ENCODE measurements around the gene GIPC2. TPM values are rescaled to one million over a fixed set of nuclear protein-coding genes. Genes with fewer than 3 reads are reported as not detected.

GIPC2 gene
- polyA plus RNA-seq, 2 donors = 0.96 to 1.5 TPM

DNA sequence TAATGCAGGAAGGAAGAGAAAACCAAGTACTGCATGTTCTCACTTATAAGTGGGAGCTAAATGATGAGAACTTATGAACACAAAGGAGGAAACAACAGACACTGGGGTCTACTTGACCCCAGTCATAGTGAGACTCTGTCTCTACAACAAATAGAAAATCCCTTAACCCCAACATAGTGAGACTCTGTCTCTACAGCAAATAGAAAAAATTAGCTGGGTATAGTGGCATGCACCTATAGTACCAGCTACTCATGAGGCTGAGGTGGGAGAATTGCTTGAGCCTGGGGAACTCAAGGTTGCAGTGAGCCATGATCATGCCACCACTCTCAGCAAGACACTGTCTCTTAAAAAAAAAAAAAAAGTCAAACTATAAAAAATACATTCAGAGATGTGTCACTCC, 42.7 kb downstream of the GIPC2 start:
- Histone ChIP-seq H3K27ac (ENCODE audit: low read depth in 2 of 2, low read length in 1 of 2) (no peak overlapping the region), H3K36me3 (ENCODE audit: control insufficient read depth in 2 of 2, insufficient read depth in 2 of 2, low read length in 1 of 2) (no peaks in the 10 kb centered on the region), H3K9me3 (ENCODE audit: control insufficient read depth in 2 of 2, insufficient read depth in 1 of 2, low read depth in 1 of 2, low read length in 1 of 2) (no peaks in the 10 kb centered on the region), H3K4me3 (ENCODE audit: low read depth in 1 of 2, low read length in 2 of 2) (no peak overlapping the region), H3K27me3 (ENCODE audit: control insufficient read depth in 1 of 2, insufficient read depth in 2 of 2, low read length in 2 of 2) (no peaks in the 10 kb centered on the region), H3K4me1 (ENCODE audit: control insufficient read depth in 2 of 2, insufficient read depth in 2 of 2, low read length in 1 of 2) (no peaks in the 10 kb centered on the region)

DNA sequence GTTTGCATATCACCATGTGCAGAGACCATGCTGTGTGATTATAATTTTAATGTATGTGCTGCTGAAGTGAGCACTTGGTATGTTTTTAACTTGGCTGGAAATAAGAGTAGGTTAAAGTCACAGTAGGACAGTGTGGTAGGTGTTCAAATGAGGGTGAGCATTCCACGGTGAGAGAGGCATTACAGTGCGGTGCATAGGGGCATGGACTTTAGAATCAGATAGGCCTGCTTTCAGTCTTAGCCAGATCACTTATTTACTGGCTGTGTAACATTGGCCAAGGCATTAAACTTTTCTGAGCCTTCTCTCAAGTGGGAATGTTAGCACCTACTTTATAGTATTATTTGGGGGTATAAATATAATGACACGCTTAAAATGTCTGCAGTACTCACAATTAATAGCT, 43.2 kb downstream of the GIPC2 start:
- H3K36me3 ChIP-seq (ENCODE audit: control insufficient read depth in 2 of 2, insufficient read depth in 2 of 2, low read length in 1 of 2) = no peaks in the 10 kb centered on the region
- no peak overlapping the region for H3K4me3 ChIP-seq (ENCODE audit: low read depth in 1 of 2, low read length in 2 of 2)
- no peak overlapping the region for H3K27ac ChIP-seq (ENCODE audit: low read depth in 2 of 2, low read length in 1 of 2)
- no peaks in the 10 kb centered on the region for H3K4me1 ChIP-seq (ENCODE audit: control insufficient read depth in 2 of 2, insufficient read depth in 2 of 2, low read length in 1 of 2)
- H3K9me3 ChIP-seq (ENCODE audit: control insufficient read depth in 2 of 2, insufficient read depth in 1 of 2, low read depth in 1 of 2, low read length in 1 of 2) = no peaks in the 10 kb centered on the region
- H3K27me3 ChIP-seq (ENCODE audit: control insufficient read depth in 1 of 2, insufficient read depth in 2 of 2, low read length in 2 of 2) = no peaks in the 10 kb centered on the region
- 75 to 97% methylated on average over 3 of the region's 3 CpGs for WGBS, 2 donors

DNA sequence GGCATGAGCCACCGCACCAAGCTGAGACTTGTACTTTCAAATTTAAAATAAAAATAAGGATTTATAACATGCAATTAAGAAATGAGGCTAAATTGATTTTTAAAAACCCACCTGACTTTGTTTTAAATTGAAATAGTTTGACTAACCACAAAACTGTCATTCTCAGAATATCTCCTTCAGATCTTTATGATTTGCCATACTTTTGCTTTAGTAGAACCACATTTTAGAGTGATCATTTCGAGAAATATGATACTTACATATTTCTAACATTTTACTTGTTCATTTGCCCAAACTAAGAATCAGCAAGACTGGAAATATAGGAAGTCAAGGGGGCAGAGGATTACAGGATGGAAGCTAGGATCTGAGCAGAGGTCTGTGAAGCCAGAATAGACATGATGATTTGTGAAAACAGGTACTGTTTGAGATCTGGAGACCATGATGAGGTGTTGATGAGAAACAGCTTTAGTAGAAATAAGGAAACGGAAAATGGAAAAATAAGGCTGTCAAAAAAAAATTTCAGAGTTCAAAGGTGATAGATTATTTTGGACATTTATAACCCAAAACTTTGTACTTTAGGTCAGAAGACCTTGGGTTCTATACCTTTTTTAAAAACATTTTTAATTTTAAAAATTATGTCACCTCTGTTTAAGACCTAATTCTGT, 44.8 kb downstream of the GIPC2 start:
- H3K27ac ChIP-seq (ENCODE audit: low read depth in 2 of 2, low read length in 1 of 2) = no peak overlapping the region
- 91 to 92% methylated on average over 3 of the region's 3 CpGs for WGBS, 2 donors
- H3K4me1 ChIP-seq (ENCODE audit: control insufficient read depth in 2 of 2, insufficient read depth in 2 of 2, low read length in 1 of 2) = no peaks in the 10 kb centered on the region
- H3K9me3 ChIP-seq (ENCODE audit: control insufficient read depth in 2 of 2, insufficient read depth in 1 of 2, low read depth in 1 of 2, low read length in 1 of 2) = no peaks in the 10 kb centered on the region
- no peaks in the 10 kb centered on the region for H3K27me3 ChIP-seq (ENCODE audit: control insufficient read depth in 1 of 2, insufficient read depth in 2 of 2, low read length in 2 of 2)
- no peaks in the 10 kb centered on the region for H3K36me3 ChIP-seq (ENCODE audit: control insufficient read depth in 2 of 2, insufficient read depth in 2 of 2, low read length in 1 of 2)
- no peak overlapping the region for H3K4me3 ChIP-seq (ENCODE audit: low read depth in 1 of 2, low read length in 2 of 2)

DNA sequence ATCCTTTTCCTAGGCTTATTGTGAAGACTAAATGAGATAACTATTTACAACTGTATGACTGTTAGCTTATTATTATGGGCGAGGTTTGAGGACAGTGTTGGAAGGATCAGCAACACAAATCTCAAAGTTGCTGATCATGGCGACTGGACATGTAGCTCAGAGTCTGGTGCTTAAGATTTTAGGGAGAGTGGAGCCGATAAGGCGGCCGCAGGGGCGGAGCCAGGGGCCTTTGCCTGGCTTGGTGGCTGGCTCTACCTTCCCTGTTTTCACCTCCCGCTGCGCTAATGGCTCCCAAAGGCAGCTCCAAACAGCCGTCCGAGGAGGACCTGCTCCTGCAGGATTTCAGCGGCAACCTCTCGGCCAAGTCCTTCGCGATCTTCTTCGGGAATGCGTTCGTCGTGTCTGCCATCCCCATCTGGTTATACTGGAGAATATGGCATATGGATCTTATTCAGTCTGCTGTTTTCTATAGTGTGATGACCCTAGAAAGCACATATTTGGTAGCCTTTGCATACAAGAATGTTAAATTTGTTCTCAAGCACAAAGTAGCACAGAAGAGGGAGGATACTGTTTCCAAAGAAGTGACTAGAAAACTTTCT, 45.5 kb downstream of the GIPC2 start:
- H3K9me3 ChIP-seq (ENCODE audit: control insufficient read depth in 2 of 2, insufficient read depth in 1 of 2, low read depth in 1 of 2, low read length in 1 of 2) = no peaks in the 10 kb centered on the region
- WGBS, 2 donors = 87 to 91% methylated on average over 18 of the region's 18 CpGs
- H3K4me3 ChIP-seq (ENCODE audit: low read depth in 1 of 2, low read length in 2 of 2) = no peak overlapping the region
- no peaks in the 10 kb centered on the region for H3K4me1 ChIP-seq (ENCODE audit: control insufficient read depth in 2 of 2, insufficient read depth in 2 of 2, low read length in 1 of 2)
- no peaks in the 10 kb centered on the region for H3K27me3 ChIP-seq (ENCODE audit: control insufficient read depth in 1 of 2, insufficient read depth in 2 of 2, low read length in 2 of 2)
- no peaks in the 10 kb centered on the region for H3K36me3 ChIP-seq (ENCODE audit: control insufficient read depth in 2 of 2, insufficient read depth in 2 of 2, low read length in 1 of 2)
- H3K27ac ChIP-seq (ENCODE audit: low read depth in 2 of 2, low read length in 1 of 2) = no peak overlapping the region

DNA sequence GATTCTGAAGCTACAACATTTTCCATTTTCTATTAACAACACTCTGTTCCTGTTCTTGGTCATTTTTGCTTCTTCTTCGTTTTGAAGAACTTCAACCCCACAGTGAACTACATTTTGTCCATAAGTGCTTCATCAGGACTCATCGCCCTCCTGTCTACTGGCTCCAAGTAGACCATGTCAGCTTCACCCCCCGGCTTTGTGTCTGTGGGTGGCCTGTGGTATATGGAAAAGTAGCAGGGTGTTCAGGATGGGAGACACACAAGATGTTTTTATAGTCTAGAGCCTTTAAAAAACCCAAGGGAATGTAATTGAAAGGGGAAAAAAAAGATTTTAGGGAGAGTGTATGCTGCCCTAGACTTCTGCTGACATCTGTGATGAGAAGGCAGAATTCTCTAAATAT, 46.1 kb downstream of the GIPC2 start:
- no peak overlapping the region for H3K27ac ChIP-seq (ENCODE audit: low read depth in 2 of 2, low read length in 1 of 2)
- no peaks in the 10 kb centered on the region for H3K9me3 ChIP-seq (ENCODE audit: control insufficient read depth in 2 of 2, insufficient read depth in 1 of 2, low read depth in 1 of 2, low read length in 1 of 2)
- H3K4me3 ChIP-seq (ENCODE audit: low read depth in 1 of 2, low read length in 2 of 2) = no peak overlapping the region
- 87 to 88% methylated on average over 3 of the region's 3 CpGs for WGBS, 2 donors
- H3K4me1 ChIP-seq (ENCODE audit: control insufficient read depth in 2 of 2, insufficient read depth in 2 of 2, low read length in 1 of 2) = no peaks in the 10 kb centered on the region
- no peaks in the 10 kb centered on the region for H3K36me3 ChIP-seq (ENCODE audit: control insufficient read depth in 2 of 2, insufficient read depth in 2 of 2, low read length in 1 of 2)
- H3K27me3 ChIP-seq (ENCODE audit: control insufficient read depth in 1 of 2, insufficient read depth in 2 of 2, low read length in 2 of 2) = no peaks in the 10 kb centered on the region

DNA sequence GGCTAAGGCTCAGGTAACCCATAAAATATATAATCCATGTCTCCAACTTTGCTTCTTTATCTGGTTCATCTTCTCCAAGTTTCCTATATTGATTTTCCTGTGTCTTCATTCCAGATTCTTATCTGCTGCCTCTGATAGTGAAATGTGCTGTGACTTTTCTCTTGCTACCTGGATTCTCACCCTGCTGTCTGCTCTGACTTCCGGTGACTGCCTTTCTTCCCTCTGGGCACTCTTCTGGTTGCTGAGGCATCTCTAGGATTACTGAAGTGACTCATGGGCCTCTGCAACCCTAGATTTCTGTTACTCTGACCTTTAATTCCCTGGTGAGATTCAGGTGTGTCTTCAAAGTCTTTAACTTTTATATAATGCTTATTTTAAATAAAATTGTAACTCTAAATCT, 46.9 kb downstream of the GIPC2 start:
- H3K4me1 ChIP-seq (ENCODE audit: control insufficient read depth in 2 of 2, insufficient read depth in 2 of 2, low read length in 1 of 2) = no peaks in the 10 kb centered on the region
- no peaks in the 10 kb centered on the region for H3K36me3 ChIP-seq (ENCODE audit: control insufficient read depth in 2 of 2, insufficient read depth in 2 of 2, low read length in 1 of 2)
- H3K4me3 ChIP-seq (ENCODE audit: low read depth in 1 of 2, low read length in 2 of 2) = no peak overlapping the region
- no peaks in the 10 kb centered on the region for H3K9me3 ChIP-seq (ENCODE audit: control insufficient read depth in 2 of 2, insufficient read depth in 1 of 2, low read depth in 1 of 2, low read length in 1 of 2)
- WGBS, 2 donors = 50 to 52% methylated on average over 1 of the region's 1 CpG
- H3K27ac ChIP-seq (ENCODE audit: low read depth in 2 of 2, low read length in 1 of 2) = no peak overlapping the region
- H3K27me3 ChIP-seq (ENCODE audit: control insufficient read depth in 1 of 2, insufficient read depth in 2 of 2, low read length in 2 of 2) = no peaks in the 10 kb centered on the region

DNA sequence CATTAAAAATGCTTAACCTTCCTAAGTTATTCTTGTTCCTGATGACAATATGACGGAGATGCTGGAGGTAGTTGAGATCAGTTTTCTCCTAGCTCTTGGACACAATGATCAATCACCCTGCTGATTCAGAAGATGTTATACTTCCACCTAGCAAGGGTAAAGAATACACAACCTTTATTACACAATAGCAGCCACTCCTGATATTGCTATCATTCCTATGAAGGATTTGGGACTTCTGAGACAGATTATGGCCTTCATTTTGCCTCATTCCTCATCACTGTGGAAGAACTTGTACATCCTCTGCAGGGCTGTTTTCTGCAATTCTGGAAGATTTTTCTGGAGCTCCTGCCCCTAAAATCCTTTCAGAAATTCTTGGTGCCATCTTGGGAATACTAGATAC, 47.8 kb downstream of the GIPC2 start:
- Histone ChIP-seq H3K4me1 (ENCODE audit: control insufficient read depth in 2 of 2, insufficient read depth in 2 of 2, low read length in 1 of 2) (no peaks in the 10 kb centered on the region), H3K4me3 (ENCODE audit: low read depth in 1 of 2, low read length in 2 of 2) (no peak overlapping the region), H3K27me3 (ENCODE audit: control insufficient read depth in 1 of 2, insufficient read depth in 2 of 2, low read length in 2 of 2) (no peaks in the 10 kb centered on the region), H3K36me3 (ENCODE audit: control insufficient read depth in 2 of 2, insufficient read depth in 2 of 2, low read length in 1 of 2) (no peaks in the 10 kb centered on the region), H3K27ac (ENCODE audit: low read depth in 2 of 2, low read length in 1 of 2) (no peak overlapping the region), H3K9me3 (ENCODE audit: control insufficient read depth in 2 of 2, insufficient read depth in 1 of 2, low read depth in 1 of 2, low read length in 1 of 2) (no peaks in the 10 kb centered on the region)
- 92 to 96% methylated on average over 1 of the region's 1 CpG for WGBS, 2 donors

DNA sequence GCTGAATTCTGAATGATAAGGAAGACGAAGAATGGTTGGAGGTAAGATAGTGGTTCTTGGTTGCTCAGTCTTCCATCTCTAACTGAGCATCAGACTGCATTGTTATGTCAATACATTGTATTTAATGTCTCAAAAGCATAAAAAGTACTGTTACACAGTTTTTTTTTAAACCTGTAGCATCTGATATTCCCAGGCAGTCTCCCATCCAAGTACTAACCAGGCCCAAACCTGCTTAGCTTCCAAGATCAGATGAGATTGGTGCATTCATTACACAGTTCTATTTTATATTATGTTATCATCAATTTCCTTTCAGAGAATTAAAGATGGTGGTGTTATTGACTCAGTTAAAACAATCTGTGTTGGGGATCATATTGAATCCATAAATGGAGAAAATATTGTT, 48.9 kb downstream of the GIPC2 start:
- no peaks in the 10 kb centered on the region for H3K27me3 ChIP-seq (ENCODE audit: control insufficient read depth in 1 of 2, insufficient read depth in 2 of 2, low read length in 2 of 2)
- no peaks in the 10 kb centered on the region for H3K9me3 ChIP-seq (ENCODE audit: control insufficient read depth in 2 of 2, insufficient read depth in 1 of 2, low read depth in 1 of 2, low read length in 1 of 2)
- no peak overlapping the region for H3K4me3 ChIP-seq (ENCODE audit: low read depth in 1 of 2, low read length in 2 of 2)
- no peaks in the 10 kb centered on the region for H3K36me3 ChIP-seq (ENCODE audit: control insufficient read depth in 2 of 2, insufficient read depth in 2 of 2, low read length in 1 of 2)
- 90 to 93% methylated on average over 1 of the region's 1 CpG for WGBS, 2 donors
- H3K27ac ChIP-seq (ENCODE audit: low read depth in 2 of 2, low read length in 1 of 2) = no peak overlapping the region
- H3K4me1 ChIP-seq (ENCODE audit: control insufficient read depth in 2 of 2, insufficient read depth in 2 of 2, low read length in 1 of 2) = no peaks in the 10 kb centered on the region

DNA sequence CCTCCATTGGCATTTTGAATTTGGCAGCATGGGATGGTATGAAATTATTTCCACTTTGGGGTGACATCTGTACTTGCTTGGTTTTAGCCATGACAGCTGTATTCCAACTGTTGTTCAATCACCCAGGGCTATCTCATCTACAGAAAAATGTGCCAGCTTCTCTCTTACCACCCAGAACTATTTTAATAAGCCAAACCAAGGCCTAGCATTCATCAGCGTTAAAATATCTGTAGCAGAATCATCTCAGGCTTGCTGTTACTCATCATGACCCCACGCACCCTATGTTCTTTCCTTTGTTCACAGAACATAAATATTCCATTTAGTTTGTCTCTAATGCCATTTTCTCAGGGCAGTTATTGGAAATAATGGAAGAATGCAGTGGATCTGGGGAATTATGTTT, 49.8 kb downstream of the GIPC2 start:
- no peak overlapping the region for H3K4me3 ChIP-seq (ENCODE audit: low read depth in 1 of 2, low read length in 2 of 2)
- H3K9me3 ChIP-seq (ENCODE audit: control insufficient read depth in 2 of 2, insufficient read depth in 1 of 2, low read depth in 1 of 2, low read length in 1 of 2) = no peaks in the 10 kb centered on the region
- no peak overlapping the region for H3K27ac ChIP-seq (ENCODE audit: low read depth in 2 of 2, low read length in 1 of 2)
- H3K4me1 ChIP-seq (ENCODE audit: control insufficient read depth in 2 of 2, insufficient read depth in 2 of 2, low read length in 1 of 2) = no peaks in the 10 kb centered on the region
- no peaks in the 10 kb centered on the region for H3K27me3 ChIP-seq (ENCODE audit: control insufficient read depth in 1 of 2, insufficient read depth in 2 of 2, low read length in 2 of 2)
- 84 to 86% methylated on average over 2 of the region's 2 CpGs for WGBS, 2 donors
- no peaks in the 10 kb centered on the region for H3K36me3 ChIP-seq (ENCODE audit: control insufficient read depth in 2 of 2, insufficient read depth in 2 of 2, low read length in 1 of 2)

DNA sequence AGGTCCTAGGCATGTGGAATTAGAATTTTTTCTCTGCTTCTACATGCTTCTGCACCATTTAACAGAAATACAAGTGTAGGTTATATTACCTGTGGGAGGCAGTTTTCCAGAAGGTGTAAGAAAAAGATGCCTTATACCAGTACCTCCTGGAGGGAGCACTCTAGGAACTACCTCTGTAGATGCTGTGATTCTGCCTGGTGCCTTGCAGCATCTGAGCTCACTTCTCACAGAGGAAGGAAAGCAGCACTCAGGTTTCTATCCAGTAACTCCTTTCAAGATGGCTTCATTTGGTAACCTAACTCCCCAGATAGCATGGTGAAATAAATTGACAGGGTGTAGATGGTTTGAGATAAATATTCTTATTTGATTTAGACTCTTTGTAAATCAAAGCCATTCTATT, 50.3 kb downstream of the GIPC2 start:
- Histone ChIP-seq H3K27ac (ENCODE audit: low read depth in 2 of 2, low read length in 1 of 2) (no peak overlapping the region), H3K4me1 (ENCODE audit: control insufficient read depth in 2 of 2, insufficient read depth in 2 of 2, low read length in 1 of 2) (no peaks in the 10 kb centered on the region), H3K4me3 (ENCODE audit: low read depth in 1 of 2, low read length in 2 of 2) (no peak overlapping the region), H3K9me3 (ENCODE audit: control insufficient read depth in 2 of 2, insufficient read depth in 1 of 2, low read depth in 1 of 2, low read length in 1 of 2) (no peaks in the 10 kb centered on the region), H3K27me3 (ENCODE audit: control insufficient read depth in 1 of 2, insufficient read depth in 2 of 2, low read length in 2 of 2) (no peaks in the 10 kb centered on the region), H3K36me3 (ENCODE audit: control insufficient read depth in 2 of 2, insufficient read depth in 2 of 2, low read length in 1 of 2) (no peaks in the 10 kb centered on the region)
